ENCODE results near the gene PRICKLE2.

Gene PRICKLE2

DNA sequence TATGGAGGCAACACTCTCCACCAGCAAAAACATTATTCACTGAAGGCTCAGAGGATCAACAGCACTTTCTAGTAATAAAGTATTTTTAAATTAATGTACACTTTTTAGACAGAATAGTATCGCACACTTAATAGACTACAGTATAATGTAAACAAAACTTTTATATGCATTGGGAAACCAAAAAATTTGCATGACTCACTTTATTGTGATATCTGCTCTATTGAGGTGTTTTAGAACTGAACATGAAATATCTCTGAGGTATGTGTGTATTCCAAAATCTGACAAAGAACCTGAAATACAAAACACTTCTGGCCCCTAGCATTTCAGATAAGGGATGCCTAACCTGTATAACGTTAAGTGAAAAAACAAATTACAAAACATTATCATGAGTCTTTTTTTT, 99.7 kb downstream of the PRICKLE2 start:
- DNase-seq, result no peak

DNA sequence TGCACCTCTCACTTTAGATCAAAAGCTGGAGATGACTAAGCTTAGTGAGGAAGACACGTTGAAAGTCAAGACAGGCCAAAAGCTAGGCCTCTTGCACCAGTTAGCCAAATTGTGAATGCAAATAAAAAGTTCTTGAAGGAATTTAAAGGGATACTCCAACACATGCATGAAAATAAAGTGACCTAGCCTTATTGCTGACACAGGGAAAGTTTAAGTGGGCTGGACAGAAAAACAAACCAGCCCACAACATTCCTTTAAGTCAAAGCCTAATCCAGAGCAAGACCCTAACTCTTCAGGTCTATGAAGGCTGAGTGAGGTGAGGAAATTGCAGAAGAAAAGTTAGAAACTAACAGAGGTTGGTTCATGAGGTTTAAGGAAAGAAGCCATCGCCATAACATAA, 101.3 kb downstream of the PRICKLE2 start:
- no peak for DNase-seq

DNA sequence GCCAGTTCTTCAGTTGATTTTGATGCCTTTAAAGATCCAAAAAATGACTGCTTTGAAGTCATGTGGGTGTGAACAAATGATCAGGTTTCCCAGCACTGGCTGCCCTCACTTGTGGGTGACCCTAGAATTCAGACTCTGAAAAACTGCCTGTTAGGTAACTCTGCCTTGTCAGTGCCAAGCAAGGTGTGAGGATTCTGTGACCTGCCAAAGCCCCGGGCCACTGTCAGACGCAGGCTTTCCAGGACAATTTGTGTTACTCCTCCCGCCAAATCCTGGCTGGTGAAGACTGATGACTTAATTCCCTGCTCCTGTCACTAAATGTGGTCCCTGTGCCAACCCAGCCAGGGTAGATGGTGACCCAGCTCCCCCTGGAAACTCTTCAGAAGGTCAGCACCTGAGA, 102.8 kb downstream of the PRICKLE2 start:
- DNase-seq, result no peak

DNA sequence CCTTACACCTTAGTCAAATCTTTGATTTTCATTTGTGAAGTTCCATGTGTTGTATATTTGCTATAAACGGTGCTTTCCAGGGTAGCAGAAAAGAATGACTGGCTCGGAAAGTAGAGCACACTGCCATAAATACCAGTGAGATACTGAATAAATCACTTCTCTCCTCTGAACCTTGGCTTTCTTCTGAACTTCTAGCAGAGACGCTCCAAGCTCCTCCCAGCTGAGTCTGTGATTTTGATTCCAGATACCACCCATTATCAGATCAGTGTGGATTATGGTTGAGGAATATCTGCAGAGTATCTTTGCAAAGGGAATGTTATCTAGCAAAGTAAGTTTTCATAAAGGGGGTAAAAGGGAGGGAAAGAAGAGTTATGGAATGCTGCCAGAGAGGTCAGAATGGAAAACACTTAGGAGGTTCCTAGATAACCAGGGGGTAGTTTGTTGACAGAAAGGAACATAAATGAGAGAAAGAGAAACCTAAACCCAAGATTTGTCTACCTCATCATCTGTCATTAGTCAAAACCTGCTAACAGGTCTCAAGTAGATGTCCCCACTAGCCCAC, 103.4 kb downstream of the PRICKLE2 start:
- DNase-seq, result no peak

DNA sequence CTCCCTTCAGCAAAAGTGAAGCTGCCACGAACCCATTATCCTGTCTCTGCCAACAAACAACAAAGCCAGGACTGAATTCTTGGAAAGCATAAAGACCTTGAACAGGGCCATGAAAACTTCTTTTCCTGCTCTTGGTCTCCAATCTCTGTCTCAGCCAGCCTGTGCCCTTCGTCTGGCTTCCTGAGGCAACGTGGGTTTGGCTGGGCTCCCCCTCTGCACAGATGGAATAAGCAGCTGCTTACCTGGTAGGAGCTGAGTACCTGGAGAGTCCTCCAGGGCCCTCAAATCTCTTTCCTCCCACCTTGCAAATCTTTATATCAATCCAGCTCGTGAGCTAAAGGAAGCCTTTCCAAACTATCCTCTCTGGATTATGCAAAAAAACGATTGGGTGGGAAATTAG, 104.4 kb downstream of the PRICKLE2 start:
- no peak for DNase-seq

DNA sequence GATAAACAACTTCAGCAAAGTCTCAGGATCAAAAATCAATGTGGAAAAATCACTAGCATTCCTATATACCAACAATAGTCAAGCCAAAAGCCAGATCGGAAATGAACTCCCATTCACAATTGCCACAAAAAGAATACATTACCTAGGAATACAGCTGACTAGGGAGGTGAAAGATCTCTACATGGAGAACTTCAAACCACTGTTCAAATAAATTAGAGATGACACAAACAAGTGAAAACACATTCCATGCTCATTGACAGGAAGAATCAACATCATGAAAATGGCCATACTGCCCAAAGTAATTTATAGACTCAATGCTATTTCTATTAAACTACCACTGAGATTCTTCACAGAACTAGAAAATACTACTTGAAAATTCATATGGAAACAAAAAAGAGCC, 107.8 kb downstream of the PRICKLE2 start:
- DNase-seq, result no peak

DNA sequence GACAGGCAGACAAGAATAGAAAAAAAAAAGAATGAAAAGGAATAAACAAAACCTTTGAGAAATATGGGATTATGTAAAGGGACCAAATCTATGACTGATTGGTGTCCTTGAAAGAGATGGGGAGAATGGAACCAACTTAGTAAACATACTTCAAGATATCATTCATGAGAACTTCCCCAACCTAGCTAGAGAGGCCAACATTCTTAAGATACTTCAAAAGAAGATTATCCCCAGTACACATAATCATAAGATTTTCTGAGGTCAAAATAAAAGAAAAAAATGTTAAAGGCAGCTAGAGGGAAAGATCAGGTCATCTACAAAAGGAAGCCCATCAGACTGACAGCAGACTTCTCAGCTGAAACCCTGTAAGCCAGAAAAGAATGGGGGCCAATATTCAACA, 110.6 kb downstream of the PRICKLE2 start:
- no peak for DNase-seq

DNA sequence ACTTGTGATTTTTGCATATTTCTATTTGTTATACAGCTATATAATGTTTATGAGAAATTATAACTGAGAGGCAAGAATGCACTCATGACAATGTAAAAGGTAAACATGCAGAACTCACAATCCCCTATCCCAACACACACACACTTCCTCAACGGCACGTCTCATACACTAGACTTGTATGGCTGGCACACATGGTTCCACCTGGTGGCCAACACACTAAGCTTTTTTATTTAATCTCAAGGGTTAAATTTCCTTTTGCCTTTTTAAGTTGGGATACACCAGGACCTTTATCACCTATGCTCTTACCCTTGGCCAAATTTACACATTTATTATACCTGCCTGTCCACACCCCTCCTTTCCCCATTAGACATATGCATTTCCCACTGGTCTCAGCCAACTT, 113.4 kb downstream of the PRICKLE2 start:
- DNase-seq, result no peak

DNA sequence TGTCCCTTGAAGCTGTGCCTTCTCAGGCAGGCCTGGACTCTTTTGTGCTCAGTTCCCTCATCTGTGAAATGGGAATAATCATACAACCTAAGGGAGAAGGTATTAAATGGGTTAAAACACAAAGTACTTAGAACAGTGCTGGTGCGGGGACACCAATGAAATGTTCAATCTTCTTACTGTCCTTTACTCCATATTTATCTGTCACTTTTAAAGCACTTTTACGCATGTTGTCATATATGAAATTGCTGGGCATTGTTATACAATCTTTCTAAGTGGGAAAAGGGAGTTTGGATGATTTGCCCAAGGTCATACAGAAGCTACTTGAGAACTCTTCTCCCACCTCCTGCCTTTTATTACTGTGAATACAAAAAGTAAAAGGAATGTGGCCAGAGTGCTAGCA, 114.2 kb downstream of the PRICKLE2 start:
- DNase-seq, result no peak

DNA sequence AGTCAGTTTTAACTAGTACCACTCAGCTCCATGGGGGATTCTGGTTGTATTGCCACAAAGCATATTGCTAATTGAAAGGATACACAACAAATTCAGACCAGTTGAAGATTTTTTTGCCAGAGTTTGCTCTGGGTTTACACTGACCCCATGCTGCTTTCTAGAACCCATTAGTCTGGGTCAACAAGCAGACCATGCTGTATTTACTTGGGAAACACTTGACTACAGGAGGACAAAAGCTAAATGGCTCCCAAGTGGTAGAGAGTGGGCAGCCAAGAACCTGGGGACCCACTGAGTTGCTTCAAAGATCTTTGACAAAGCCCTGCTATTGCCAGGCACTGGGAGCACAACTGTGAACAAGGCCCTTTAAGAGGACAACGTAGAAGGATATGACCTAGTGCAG, 115.2 kb downstream of the PRICKLE2 start:
- DNase-seq, result no peak

DNA sequence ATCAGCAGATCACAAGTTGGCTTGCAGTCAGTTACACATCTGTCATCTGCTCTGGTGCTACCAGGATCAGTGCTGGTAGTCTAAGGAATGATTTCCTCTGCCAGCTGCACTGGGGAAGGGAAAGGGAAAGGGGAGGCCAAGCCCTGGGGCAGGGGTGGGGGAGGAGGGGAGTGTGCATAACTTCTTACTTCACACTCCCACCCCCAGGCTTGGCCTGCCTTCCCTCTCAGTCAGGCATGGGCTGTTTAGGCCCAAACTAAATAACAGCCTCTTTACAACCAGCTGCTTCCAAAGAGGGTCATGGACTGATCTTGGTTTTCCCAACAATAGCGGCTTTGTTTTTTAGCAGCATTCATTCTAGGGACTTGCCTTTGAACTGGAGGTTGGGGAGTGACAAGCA, 115.8 kb downstream of the PRICKLE2 start:
- DNase-seq, result no peak

DNA sequence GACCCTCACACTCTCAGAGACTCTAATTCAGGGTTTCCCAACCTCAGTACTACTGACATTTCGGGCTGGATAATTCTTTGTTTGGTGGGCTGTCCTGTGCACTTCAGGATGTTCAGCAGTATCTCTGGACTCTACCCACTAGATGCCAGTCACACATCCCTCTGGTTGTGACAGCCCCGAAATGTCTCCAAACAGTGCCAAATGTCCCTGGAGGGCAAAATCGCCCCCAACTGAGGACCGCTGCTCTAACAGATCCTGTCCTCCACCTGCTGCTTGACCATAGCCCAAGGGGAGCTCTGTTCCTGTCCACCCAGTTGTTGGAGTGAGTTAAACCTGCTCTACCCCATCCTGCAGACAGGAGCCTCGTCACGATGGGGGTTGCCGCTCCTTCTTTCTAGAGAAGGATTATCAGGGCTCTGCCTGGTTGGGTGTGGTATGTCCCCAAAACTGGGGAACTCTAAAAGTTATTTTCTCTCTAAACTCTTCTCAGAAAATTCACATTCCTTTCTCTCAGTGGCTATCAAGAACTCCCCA, 116.4 kb downstream of the PRICKLE2 start:
- no peak for DNase-seq

DNA sequence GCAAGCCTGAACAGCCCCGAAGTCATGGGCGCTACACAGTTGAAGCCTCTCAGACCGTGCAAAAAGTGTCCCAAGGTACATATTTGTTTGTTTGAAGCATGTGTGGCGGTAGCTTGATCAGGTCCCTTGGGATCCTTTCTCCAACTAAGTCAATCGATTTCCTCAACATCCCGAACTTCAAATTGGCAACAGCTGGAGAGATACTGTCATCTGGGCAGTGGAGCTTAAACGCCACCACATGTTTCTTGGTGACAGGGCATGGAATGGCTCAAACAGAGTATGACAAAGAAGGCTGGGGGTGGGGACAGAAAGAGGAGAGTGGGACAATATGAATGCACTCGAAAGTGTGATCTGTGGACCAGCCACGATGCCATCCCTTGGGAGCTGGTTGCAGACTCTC, 117.0 kb downstream of the PRICKLE2 start:
- no peak for DNase-seq

DNA sequence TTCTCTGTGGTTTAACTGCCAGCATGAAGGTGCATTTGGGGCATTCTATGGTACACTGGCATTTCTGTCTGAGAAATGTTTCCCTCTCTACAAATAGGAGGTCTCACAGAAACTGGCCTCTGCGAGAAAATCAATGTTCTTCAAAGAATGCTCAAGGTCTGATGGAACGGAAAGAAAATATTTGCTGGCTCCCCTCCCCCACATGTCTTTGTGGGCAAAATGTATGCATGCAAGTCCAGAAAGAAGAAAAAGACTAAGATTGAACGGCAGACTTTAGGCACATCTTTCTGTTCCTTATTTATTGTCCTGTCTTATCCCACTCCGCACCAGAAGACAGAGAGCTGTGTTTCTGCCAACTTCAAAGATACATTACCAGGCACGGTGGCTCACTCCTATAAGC, 118.1 kb downstream of the PRICKLE2 start:
- no peak for DNase-seq

DNA sequence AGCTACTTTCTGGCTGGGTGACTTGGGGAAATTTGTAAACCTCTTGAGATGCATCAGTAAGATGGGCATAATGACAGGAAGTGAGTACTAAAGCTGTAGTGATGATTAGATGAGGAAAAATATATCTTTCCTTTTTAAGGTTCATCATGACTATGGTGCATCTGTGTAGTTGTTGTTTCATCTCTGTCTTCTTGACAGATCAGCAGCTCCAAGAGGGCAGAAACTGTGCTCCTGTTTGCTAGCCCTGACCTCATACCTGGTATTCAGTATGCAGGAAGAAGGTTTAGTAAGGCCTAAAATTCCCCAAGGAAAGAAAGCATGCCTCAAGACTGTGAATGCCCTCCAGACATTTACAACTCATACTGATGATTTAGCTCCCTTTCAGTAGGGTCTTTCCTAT, 119.5 kb downstream of the PRICKLE2 start:
- DNase-seq, result no peak

DNA sequence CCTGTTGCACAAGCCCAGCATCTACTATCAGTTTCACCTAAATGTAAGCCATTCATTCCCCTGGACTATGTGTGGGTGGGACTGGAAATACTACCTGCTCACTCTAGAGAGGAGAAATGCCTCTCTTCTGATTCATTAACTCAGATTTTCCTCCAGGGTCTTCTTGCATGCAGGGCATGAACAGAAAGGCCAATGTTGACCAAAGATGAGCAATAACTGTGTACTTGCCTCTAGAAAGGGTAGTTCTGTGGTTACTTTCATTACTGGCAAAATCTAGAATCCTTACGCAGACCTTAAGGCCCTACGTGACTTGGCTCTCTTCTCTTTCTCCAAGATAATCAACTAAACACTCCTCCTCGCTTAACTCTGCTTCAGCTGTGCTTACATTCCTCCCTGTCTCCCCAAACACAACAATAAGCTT, 120.6 kb downstream of the PRICKLE2 start:
- DNase-seq, result no peak

DNA sequence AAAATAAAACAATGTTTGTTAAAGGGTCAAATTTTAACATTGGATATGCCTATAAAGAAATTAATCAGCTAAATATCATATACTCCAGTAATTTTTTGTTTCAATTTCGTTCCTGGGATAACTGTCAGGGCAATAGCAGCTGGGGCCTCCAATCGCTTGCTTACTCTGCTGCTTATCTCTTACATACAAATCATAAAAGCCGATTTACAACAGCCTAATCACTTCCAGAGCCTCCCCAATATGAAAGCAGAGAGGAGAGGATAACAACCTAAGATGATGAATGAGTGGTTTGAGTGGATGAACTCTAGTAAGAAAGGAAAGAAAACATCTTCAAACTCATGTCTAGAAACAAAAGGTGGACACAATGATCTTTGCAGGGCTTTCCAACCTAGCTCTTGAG, 121.3 kb downstream of the PRICKLE2 start:
- DNase-seq, result no peak

DNA sequence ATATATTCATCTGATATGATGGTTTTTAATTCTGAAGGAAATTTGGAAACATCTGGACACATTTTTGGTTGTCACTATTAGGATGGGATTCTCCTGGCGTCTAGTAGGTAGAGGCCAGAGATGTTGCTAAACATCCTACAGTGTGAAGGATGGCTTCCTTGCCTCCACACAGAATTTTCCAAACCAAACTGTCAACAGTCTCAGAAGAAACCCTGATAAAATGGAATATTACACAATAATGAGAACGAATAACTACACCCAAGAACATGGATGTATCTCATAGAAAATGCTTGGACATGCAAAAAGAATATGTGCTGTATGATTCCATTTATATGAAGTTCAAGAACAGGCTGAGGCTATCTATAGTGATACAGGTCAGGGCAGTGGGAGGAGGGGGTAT, 122.1 kb downstream of the PRICKLE2 start:
- DNase-seq, result no peak

DNA sequence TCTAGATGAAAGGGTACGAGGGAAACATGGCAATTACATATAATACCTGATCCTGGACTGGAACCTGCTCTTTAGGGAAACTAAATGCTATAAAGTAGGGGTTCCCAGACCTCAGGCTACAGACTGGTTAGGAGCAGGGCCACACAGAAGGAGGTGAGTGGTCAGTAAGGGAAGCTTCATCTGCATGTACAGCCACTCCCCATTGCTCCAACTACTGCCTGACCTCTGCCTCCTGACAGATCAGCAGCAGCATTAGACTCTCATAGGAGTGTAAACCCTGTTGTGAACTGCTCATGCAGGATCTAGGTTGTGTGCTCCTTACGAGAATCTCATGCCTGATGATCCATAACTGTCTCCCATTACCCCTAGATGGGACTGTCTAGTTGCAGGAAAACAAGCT, 123.1 kb downstream of the PRICKLE2 start:
- no peak for DNase-seq

DNA sequence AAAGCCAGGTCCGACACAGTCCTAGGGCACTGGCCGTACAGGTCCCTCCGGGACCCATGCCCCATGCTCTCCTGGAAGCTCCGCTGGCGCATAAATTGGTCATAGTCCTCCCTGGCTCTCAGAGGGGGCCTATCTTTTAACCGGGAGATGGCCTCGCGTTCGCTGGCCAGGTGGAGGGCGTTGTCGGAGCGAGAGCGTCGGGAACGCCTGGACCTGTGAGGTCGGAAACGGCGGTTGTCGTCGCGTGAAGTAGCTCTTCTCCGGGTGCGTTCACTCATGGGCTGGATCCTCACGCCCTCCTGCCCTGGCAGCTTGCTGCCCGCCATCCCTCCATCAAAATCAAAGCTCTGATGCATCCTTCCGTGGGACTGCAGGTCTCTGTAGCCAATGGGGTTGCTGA, 126.0 kb downstream of the PRICKLE2 start:
- no peak for DNase-seq

DNA sequence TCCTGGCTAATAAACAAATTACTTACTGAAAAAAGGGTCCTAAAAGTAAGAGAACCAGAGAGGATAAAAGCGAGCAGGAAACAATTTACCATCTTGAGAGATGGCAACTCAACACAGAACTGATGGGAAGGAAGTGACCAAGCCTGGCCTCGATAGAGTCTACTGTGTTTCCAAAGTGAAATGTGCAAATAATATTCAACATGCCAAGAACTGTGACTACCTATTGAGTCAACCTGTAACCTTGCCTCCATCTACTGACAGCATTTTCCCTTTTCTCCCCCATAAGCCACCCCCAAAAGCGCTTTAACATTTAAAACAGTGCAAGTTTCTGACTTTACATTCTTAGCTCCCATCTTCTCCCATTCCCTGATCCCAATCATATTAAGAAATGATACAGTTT, 126.6 kb downstream of the PRICKLE2 start:
- no peak for DNase-seq

DNA sequence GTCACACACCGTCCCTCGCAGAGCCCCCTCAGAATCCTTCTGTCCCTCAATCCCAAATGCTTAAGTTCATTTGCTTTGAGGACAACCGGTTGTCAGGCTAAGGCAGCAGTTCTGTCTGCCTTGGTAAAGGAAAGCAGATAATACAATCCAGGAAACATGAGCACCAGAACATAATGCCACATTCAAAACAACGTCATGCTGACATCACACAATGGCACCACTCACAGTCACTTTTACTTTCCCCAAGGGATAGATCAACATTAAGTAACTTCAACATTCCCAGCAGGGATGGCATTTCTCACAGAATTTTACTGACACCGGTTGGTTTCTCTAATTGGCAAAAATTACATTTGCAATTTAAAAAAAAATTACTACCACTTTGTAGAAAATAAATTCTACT, 127.3 kb downstream of the PRICKLE2 start:
- no peak for DNase-seq

DNA sequence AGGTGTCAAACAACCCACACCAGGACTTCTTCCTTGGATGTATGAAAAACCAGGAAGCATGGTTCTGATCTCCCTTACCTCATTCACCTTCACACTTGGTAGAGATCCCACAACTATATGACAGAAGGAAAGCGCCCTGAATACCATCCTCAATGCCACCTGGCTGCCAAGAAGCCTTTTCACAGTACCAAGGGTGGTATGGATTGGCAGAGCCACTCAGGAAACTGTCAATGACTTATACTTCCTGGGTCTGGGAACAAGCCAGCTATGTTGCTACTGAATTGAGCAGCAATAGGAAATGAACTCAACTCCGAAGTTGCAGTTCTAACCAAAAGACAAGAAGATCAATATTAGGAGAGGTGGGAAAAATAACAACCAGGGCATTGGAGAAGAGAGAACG, 129.5 kb downstream of the PRICKLE2 start:
- no peak for DNase-seq

DNA sequence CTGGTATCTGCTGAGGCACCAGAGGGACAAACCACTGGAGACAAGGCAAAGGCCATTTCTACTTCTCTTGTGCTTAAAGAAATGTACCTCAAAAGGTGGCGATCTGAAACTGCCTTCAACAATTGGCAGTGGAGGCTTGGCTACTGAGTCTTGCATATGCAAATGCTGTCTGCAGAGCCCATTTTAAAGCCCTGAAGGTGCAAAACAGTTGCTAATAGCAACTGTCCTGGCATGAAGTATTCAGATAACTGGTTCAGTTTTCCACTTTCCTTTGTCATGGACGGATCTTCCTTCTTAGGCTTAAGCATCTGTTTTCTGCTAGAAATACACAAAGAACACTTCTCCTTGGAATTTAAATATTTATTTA, 130.6 kb downstream of the PRICKLE2 start:
- no peak for DNase-seq

DNA sequence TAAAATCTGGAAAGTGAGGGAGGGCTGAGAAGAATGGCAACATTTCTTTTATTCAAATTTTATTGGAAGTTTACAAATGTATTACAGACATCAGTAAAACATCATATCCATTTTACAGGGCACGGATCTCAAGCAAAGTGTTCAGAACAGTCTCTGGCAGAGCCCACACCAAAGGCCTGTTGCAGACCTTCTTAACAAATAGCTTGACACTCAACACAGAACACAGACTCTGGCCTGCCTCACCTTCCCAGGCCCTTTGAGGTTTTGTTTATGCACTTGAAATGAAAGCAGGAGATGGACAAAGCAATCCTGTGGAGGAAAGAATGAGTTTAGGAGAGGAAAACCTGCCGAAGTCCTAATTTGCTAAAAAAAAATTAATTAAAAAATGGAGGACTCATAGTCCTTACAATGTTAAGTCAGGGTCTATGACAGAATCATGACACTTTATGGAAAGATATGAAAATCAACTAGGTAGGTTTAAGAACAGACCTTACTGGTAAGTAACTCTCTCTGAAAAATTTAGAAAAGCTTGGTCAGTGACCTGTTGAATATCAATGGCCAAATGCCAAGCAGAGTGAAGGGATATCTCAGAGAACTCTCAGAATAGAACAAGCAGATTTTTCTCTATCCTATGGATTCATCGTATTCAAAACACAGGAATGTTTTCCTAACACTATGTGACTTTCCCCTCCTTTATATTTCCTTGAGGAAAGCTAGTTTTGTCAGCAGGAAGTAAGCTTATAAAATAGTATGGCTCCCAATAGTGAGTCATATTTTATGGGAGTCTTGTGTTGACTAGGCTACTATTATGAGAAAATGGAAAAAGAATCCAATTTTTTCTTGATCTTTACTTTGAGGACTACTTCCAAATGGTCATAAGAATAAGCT, 131.2 kb downstream of the PRICKLE2 start:
- no peak for DNase-seq
